Endodermal cell (in vitro differentiated cells): Measurements from ENCODE around the gene BCL11B. TPM values are rescaled to one million over a fixed set of nuclear protein-coding genes. Genes with fewer than 3 reads are reported as not detected.

Experiments
- DNase-seq: peaks from one replicate; pipeline ENCODE4 v3.0.0-alpha.2; 2017
- H3K27ac ChIP-seq: 2 replicates; pipeline ENCODE4 v1.5.1; 2013; ENCODE audit warnings: mild to moderate bottlenecking, low read depth, low read length, moderate library complexity
- H3K27me3 ChIP-seq: 2 replicates; pipeline ENCODE4 v1.6.1; 2013; ENCODE audit warnings: mild to moderate bottlenecking, low read length, moderate library complexity; ENCODE audit not compliant: insufficient read depth, control insufficient read depth, poor library complexity, severe bottlenecking
- H3K36me3 ChIP-seq: 2 replicates; pipeline ENCODE4 v1.7.0; 2013; ENCODE audit warnings: mild to moderate bottlenecking, low read length, moderate library complexity; ENCODE audit not compliant: control insufficient read depth, insufficient read depth
- H3K4me1 ChIP-seq: one replicate; pipeline ENCODE4 v1.7.0; 2013; ENCODE audit warnings: low read length; ENCODE audit not compliant: control insufficient read depth, insufficient read depth
- H3K4me3 ChIP-seq: 2 replicates; pipeline ENCODE4 v1.5.1; 2013; ENCODE audit warnings: mild to moderate bottlenecking, low read length, moderate library complexity
- H3K9ac ChIP-seq: 2 replicates; pipeline ENCODE4 v1.6.1; 2013; ENCODE audit warnings: mild to moderate bottlenecking, low read length, moderate library complexity; ENCODE audit not compliant: poor library complexity, severe bottlenecking; ENCODE audit errors: extremely low read depth
- H3K9me3 ChIP-seq: 2 replicates; pipeline ENCODE4 v1.6.1; 2013; ENCODE audit warnings: mild to moderate bottlenecking, low read length, moderate library complexity; ENCODE audit not compliant: control insufficient read depth
- H3K27ac Mint-ChIP-seq: 2 replicates; pipeline ENCODE4 v1.8.0; 2020; ENCODE audit warnings: mixed read lengths
- H3K27me3 Mint-ChIP-seq: 2 replicates; pipeline ENCODE4 v1.8.0; 2021; ENCODE audit warnings: mild to moderate bottlenecking, mixed read lengths; ENCODE audit not compliant: insufficient read depth
- H3K36me3 Mint-ChIP-seq: 2 replicates; pipeline ENCODE4 v1.8.0; 2020; ENCODE audit warnings: low read depth, mixed read lengths
- H3K4me1 Mint-ChIP-seq: 2 replicates; pipeline ENCODE4 v1.8.0; 2020; ENCODE audit warnings: mixed read lengths
- H3K4me3 Mint-ChIP-seq: 2 replicates; pipeline ENCODE4 v1.8.0; 2020; ENCODE audit warnings: mild to moderate bottlenecking, moderate library complexity, mixed read lengths
- H3K9me3 Mint-ChIP-seq: 2 replicates; pipeline ENCODE4 v1.8.0; 2020; ENCODE audit warnings: mild to moderate bottlenecking, mixed read lengths
- WGBS, 2 experiments: methylation state at CpG; one replicate each; pipeline versions ENCODE4 v1.1.5 to v1.1.7; 2013; ENCODE audit warnings: missing lambda C conversion rate in 2 of 2, mixed read lengths in 1 of 2; ENCODE audit not compliant: insufficient coverage in 1 of 2, insufficient read length in 1 of 2; 5-methylcytosine and 5-hydroxymethylcytosine counted together
- total RNA-seq, 2 donors: library from RNA; stranded (reverse); fragmentation: NEBNext Ultra II Directional in 1 of 2; extraction: Animal tissue kit (Norgen Biotek cat#: 25700) in 1 of 2; gene quantifications; 2 replicates in 1 of 2; 3 replicates in 1 of 2; pipeline ENCODE4 v1.2.1, GENCODE V29; 2021
- TF ChIP-seq, protein P1 (sequence below): fragments of 200-600 bp; sonication (generic); conservative IDR thresholded peaks from 2 replicates; pipeline ENCODE4 v1.5.0; 2021; ENCODE audit warnings: antibody characterized with exemption, mild to moderate bottlenecking

Gene BCL11B
- total RNA-seq, 2 donors from 2014 or later = 5.7 to 6.0 TPM

DNA sequence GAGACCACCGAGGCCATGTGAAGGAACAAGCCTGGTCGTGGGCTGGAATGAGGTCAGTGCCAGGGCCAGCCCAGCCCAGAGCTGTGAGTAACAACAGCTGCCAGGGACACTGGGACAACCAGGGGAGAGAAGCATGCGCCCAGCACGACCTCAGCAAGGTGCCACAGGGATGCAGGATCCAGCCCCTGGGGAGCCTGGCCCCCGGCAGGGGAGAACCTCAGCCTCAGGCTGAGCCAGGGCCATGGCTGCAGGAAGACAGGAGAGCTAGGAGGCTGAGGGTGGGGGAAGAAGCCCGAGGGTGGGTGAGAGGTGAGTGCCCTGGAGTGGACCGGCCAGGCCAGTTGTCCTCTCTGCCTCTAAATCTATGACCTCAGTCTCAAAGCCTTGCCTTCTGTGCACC, 62.6 kb downstream of the BCL11B start:
- Mint-ChIP-seq H3K27me3 (no peaks in the 10 kb centered on the region), H3K9me3 (no peaks in the 10 kb centered on the region), H3K36me3 (peaks cover 6% of the 10 kb centered on the region), H3K27ac (peak overlapping the region; percentile 74), H3K4me1 (peaks cover 10% of the 10 kb centered on the region), H3K4me3 (no peak overlapping the region)
- TF ChIP-seq, protein P1, sequence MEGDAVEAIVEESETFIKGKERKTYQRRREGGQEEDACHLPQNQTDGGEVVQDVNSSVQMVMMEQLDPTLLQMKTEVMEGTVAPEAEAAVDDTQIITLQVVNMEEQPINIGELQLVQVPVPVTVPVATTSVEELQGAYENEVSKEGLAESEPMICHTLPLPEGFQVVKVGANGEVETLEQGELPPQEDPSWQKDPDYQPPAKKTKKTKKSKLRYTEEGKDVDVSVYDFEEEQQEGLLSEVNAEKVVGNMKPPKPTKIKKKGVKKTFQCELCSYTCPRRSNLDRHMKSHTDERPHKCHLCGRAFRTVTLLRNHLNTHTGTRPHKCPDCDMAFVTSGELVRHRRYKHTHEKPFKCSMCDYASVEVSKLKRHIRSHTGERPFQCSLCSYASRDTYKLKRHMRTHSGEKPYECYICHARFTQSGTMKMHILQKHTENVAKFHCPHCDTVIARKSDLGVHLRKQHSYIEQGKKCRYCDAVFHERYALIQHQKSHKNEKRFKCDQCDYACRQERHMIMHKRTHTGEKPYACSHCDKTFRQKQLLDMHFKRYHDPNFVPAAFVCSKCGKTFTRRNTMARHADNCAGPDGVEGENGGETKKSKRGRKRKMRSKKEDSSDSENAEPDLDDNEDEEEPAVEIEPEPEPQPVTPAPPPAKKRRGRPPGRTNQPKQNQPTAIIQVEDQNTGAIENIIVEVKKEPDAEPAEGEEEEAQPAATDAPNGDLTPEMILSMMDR = no peak
- DNase-seq = no peak
- H3K27ac ChIP-seq = no peak overlapping the region
- H3K9me3 ChIP-seq = no peaks in the 10 kb centered on the region
- no peak overlapping the region for H3K4me3 ChIP-seq
- no peaks in the 10 kb centered on the region for H3K36me3 ChIP-seq
- no peaks in the 10 kb centered on the region for H3K27me3 ChIP-seq
- 87 to 94% methylated on average over 4 to 7 of the region's 7 CpGs for WGBS, 2 experiments
- no peak overlapping the region for H3K9ac ChIP-seq
- no peaks in the 10 kb centered on the region for H3K4me1 ChIP-seq

DNA sequence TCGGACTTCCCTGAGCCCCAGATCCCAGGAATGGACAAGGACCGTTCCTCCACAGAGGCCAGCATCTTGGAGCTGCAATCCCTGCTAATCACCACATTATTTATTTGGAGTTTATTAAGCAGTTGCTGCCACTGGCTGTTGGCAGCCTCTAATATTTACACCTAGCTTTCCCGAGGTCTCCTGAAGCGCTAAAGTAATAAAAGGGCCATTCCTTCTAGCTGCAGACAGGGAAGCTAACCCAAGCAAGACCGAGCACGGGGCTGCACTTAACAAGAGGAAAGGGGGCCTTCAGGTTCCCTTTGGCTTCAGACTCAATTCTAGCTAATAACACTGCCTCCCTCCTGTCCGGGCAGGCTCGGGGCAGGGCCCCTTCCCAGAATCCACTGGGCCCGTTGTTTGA, 63.7 kb downstream of the BCL11B start:
- Mint-ChIP-seq H3K9me3 (no peaks in the 10 kb centered on the region), H3K4me3 (no peak overlapping the region), H3K4me1 (peaks cover 10% of the 10 kb centered on the region), H3K27me3 (no peaks in the 10 kb centered on the region), H3K36me3 (peaks cover 6% of the 10 kb centered on the region), H3K27ac (peak overlapping the region; percentile 74)
- H3K27me3 ChIP-seq = no peaks in the 10 kb centered on the region
- H3K4me3 ChIP-seq = no peak overlapping the region
- 83 to 90% methylated on average over 4 to 9 of the region's 9 CpGs for WGBS, 2 experiments
- no peaks in the 10 kb centered on the region for H3K4me1 ChIP-seq
- H3K36me3 ChIP-seq = no peaks in the 10 kb centered on the region
- no peaks in the 10 kb centered on the region for H3K9me3 ChIP-seq
- H3K27ac ChIP-seq = no peak overlapping the region
- TF ChIP-seq, protein P1 = no peak
- H3K9ac ChIP-seq = no peak overlapping the region
- no peak for DNase-seq

DNA sequence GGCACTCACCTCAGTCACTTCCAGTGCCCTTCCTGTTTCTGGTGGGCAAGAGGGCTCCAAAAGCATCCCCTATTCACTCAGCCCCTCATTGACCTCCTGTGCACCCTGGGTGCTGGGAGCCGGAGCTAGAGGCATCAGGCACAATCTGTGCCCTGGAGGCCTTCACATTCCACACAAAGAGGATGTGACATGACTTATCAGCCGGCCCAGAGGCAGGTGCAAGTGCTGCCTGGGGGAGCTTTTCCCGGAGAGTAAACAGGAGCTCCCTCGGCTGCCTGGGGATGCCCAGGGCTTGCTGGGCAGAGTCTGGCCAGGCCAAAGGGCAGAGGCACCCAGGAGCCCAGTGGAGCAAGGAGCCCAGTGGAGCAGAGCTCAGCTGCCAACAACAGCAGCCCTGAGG, 64.5 kb downstream of the BCL11B start:
- WGBS, 2 experiments = 80 to 81% methylated on average over 1 to 4 of the region's 4 CpGs

More for the DNA sequence above, 64.5 kb downstream of the BCL11B start:
- Mint-ChIP-seq H3K4me3 (no peak overlapping the region), H3K9me3 (no peaks in the 10 kb centered on the region), H3K4me1 (peaks cover 10% of the 10 kb centered on the region), H3K27me3 (no peaks in the 10 kb centered on the region), H3K27ac (peak overlapping the region; percentile 48), H3K36me3 (peaks cover 6% of the 10 kb centered on the region)
- no peak overlapping the region for H3K9ac ChIP-seq
- no peak for DNase-seq
- no peak overlapping the region for H3K4me3 ChIP-seq
- H3K36me3 ChIP-seq = no peaks in the 10 kb centered on the region
- H3K4me1 ChIP-seq = no peaks in the 10 kb centered on the region
- H3K9me3 ChIP-seq = no peaks in the 10 kb centered on the region
- TF ChIP-seq, protein P1 = no peak
- no peaks in the 10 kb centered on the region for H3K27me3 ChIP-seq
- H3K27ac ChIP-seq = no peak overlapping the region
